ENCODE measurements around the gene UGT1A9.

UGT1A9 gene

GRCh38 chr2:233754872-233755611 is 83.3 kb downstream of the UGT1A9 start:
- H3K27ac ChIP-seq (ENCODE audit: low read depth, low read length), result no peak overlapping the region
- no peaks in the 10 kb centered on the region for H3K79me2 ChIP-seq (ENCODE audit: control insufficient read depth, low read length)
- no peak overlapping the region for H3K4me3 ChIP-seq (ENCODE audit: low read length)
- H3K9me3 ChIP-seq (ENCODE audit: control insufficient read depth, insufficient read depth, low read length), result peaks cover 6% of the 10 kb centered on the region; the same call in 1 of the 2 replicates
- no peaks in the 10 kb centered on the region for H3K4me1 ChIP-seq (ENCODE audit: control insufficient read depth, low read length)
- H3K36me3 ChIP-seq (ENCODE audit: control insufficient read depth, low read length), result no peaks in the 10 kb centered on the region
- no peaks in the 10 kb centered on the region for H3F3A ChIP-seq (ENCODE audit: control insufficient read depth, insufficient read depth)
- no peaks in the 10 kb centered on the region for H3K9me2 ChIP-seq (replicated peaks; ENCODE audit: control insufficient read depth, low read length)
- TF ChIP-seq CTCF (IDR thresholded peaks at IDR 0.05; ENCODE audit: low read depth, low read length, poor library complexity, severe bottlenecking) (no peak), EZH2phosphoT487 (IDR thresholded peaks at IDR 0.05; ENCODE audit: borderline replicate concordance, low read length) (no peak)
- no peaks in the 10 kb centered on the region for H3K27me3 ChIP-seq (ENCODE audit: control insufficient read depth, low read length)
- no peaks in the 10 kb centered on the region for H4K20me1 ChIP-seq (ENCODE audit: control insufficient read depth, insufficient read depth, low read depth, low read length)
- no peak overlapping the region for H3K4me2 ChIP-seq (ENCODE audit: low read length)

- no peak for TF ChIP-seq CTCF (IDR thresholded peaks at IDR 0.05; ENCODE audit: low read depth, low read length, poor library complexity, severe bottlenecking)
- TF ChIP-seq EZH2phosphoT487 (IDR thresholded peaks at IDR 0.05; ENCODE audit: borderline replicate concordance, low read length), result no peak
- no peaks in the 10 kb centered on the region for H3K4me1 ChIP-seq (ENCODE audit: control insufficient read depth, low read length)
- H3K4me2 ChIP-seq (ENCODE audit: low read length), result no peak overlapping the region
- H3K27me3 ChIP-seq (ENCODE audit: control insufficient read depth, low read length), result no peaks in the 10 kb centered on the region
- H3K79me2 ChIP-seq (ENCODE audit: control insufficient read depth, low read length), result no peaks in the 10 kb centered on the region
- H3K9me3 ChIP-seq (ENCODE audit: control insufficient read depth, insufficient read depth, low read length), result no peaks in the 10 kb centered on the region
- no peaks in the 10 kb centered on the region for H4K20me1 ChIP-seq (ENCODE audit: control insufficient read depth, insufficient read depth, low read depth, low read length)
- no peak overlapping the region for H3K27ac ChIP-seq (ENCODE audit: low read depth, low read length)
- no peaks in the 10 kb centered on the region for H3K9me2 ChIP-seq (replicated peaks; ENCODE audit: control insufficient read depth, low read length)
- no peak overlapping the region for H3K4me3 ChIP-seq (ENCODE audit: low read length)
- H3K36me3 ChIP-seq (ENCODE audit: control insufficient read depth, low read length), result no peaks in the 10 kb centered on the region
- H3F3A ChIP-seq (ENCODE audit: control insufficient read depth, insufficient read depth), result no peaks in the 10 kb centered on the region
These were observed 84.9 kb downstream of the UGT1A9 start for GRCh38 chr2:233756429-233757081.

- Histone ChIP-seq H3K4me1 (ENCODE audit: control insufficient read depth, low read length) (no peaks in the 10 kb centered on the region), H3K79me2 (ENCODE audit: control insufficient read depth, low read length) (no peaks in the 10 kb centered on the region), H3K4me2 (ENCODE audit: low read length) (no peak overlapping the region), H3K4me3 (ENCODE audit: low read length) (no peak overlapping the region), H3K9me3 (ENCODE audit: control insufficient read depth, insufficient read depth, low read length) (no peaks in the 10 kb centered on the region), H3K27me3 (ENCODE audit: control insufficient read depth, low read length) (peaks cover 1% of the 10 kb centered on the region), H3F3A (ENCODE audit: control insufficient read depth, insufficient read depth) (no peaks in the 10 kb centered on the region), H3K36me3 (ENCODE audit: control insufficient read depth, low read length) (no peaks in the 10 kb centered on the region), H3K27ac (ENCODE audit: low read depth, low read length) (no peak overlapping the region), H4K20me1 (ENCODE audit: control insufficient read depth, insufficient read depth, low read depth, low read length) (no peaks in the 10 kb centered on the region), H3K9me2 (replicated peaks; ENCODE audit: control insufficient read depth, low read length) (no peaks in the 10 kb centered on the region)
- TF ChIP-seq CTCF (IDR thresholded peaks at IDR 0.05; ENCODE audit: low read depth, low read length, poor library complexity, severe bottlenecking) (no peak), EZH2phosphoT487 (IDR thresholded peaks at IDR 0.05; ENCODE audit: borderline replicate concordance, low read length) (no peak)
These were observed 86.4 kb downstream of the UGT1A9 start for GRCh38 chr2:233758141-233758540.
